ENCODE data around the gene NID1. TPM values are rescaled to one million over a fixed set of nuclear protein-coding genes. Genes with fewer than 3 reads are reported as not detected.
A peak's percentile ranks its signal among the peaks of the same experiment; 100 is the strongest.

Gene NID1
- total RNA-seq, 1 donor from 2014 or later: 107 TPM

DNA sequence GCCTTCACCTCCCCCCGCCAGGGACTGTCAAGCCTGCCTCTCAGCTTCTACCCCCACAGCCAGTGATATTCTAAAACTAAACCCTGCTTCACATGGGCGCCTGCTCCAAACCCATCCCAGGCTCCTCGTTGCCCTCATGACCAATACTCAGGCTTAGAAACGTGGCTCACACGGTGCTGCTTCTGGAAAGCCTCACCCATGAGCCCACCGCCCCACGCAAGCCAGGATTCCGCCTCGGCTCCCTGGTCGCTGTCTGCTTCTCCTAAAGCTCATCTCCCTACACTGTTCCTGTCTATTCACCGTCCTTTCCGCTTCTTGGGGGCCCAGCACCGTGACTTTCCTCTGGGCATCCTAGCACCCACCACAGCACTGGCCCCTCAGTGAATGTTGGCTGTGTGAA lies 72.5 kb downstream of the NID1 start:
- no peak overlapping the region for H3K4me3 ChIP-seq (ENCODE audit: low read length in 3 of 3)
- H3K36me3 ChIP-seq (ENCODE audit: control insufficient read depth in 3 of 3, insufficient read depth in 3 of 3, low read length in 3 of 3): peaks cover 8 to 27% (median 17%) of the 10 kb centered on the region in 3 donors
- H3K27me3 ChIP-seq (ENCODE audit: control insufficient read depth in 3 of 3, insufficient read depth in 3 of 3, low read length in 3 of 3): no peaks in the 10 kb centered on the region
- H3K9ac ChIP-seq (ENCODE audit: low read depth in 1 of 3, low read length in 3 of 3): no peak overlapping the region
- peaks cover 0 to 2% (median 0%) of the 10 kb centered on the region in 3 donors for H3K9me3 ChIP-seq (ENCODE audit: control insufficient read depth in 3 of 3, low read length in 3 of 3)
- H3K4me1 ChIP-seq (ENCODE audit: control insufficient read depth in 3 of 3, insufficient read depth in 3 of 3, low read length in 3 of 3): no peaks in the 10 kb centered on the region
- no peak overlapping the region for H3K27ac ChIP-seq (ENCODE audit: low read depth, low read length)

GRCh38 chr1:235990330-235990795 lies 74.5 kb downstream of the NID1 start:
- no peak overlapping the region for H3K9ac ChIP-seq (ENCODE audit: low read depth in 1 of 3, low read length in 3 of 3)
- H3K9me3 ChIP-seq (ENCODE audit: control insufficient read depth in 3 of 3, low read length in 3 of 3): peaks cover 0 to 2% (median 0%) of the 10 kb centered on the region in 3 donors
- no peaks in the 10 kb centered on the region for H3K4me1 ChIP-seq (ENCODE audit: control insufficient read depth in 3 of 3, insufficient read depth in 3 of 3, low read length in 3 of 3)
- H3K4me3 ChIP-seq (ENCODE audit: low read length in 3 of 3): no peak overlapping the region
- no peaks in the 10 kb centered on the region for H3K27me3 ChIP-seq (ENCODE audit: control insufficient read depth in 3 of 3, insufficient read depth in 3 of 3, low read length in 3 of 3)
- peaks cover 8 to 27% (median 17%) of the 10 kb centered on the region in 3 donors for H3K36me3 ChIP-seq (ENCODE audit: control insufficient read depth in 3 of 3, insufficient read depth in 3 of 3, low read length in 3 of 3)
- H3K27ac ChIP-seq (ENCODE audit: low read depth, low read length): no peak overlapping the region

DNA sequence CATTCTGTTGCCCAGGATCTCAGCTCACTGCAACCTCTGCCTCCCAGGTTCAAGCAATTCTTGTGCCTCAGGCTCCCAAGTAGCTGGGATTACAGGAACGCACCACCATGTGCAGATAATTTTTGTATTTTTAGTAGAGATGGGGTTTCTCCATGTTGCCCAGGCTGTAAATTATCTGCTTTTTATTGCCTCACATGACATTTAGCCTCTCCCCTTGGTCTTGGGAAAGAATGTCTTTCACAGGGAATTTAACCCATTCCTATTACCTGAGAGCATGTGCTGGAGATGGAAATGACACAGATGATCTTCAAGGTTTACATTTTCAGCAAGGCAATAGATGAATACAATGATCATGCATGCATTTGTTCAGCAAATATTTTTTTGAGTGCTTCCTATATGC lies 75.8 kb downstream of the NID1 start:
- H3K9me3 ChIP-seq (ENCODE audit: control insufficient read depth in 3 of 3, low read length in 3 of 3): peaks cover 0 to 2% (median 0%) of the 10 kb centered on the region in 3 donors
- no peaks in the 10 kb centered on the region for H3K27me3 ChIP-seq (ENCODE audit: control insufficient read depth in 3 of 3, insufficient read depth in 3 of 3, low read length in 3 of 3)
- no peak overlapping the region for H3K27ac ChIP-seq (ENCODE audit: low read depth, low read length)
- H3K9ac ChIP-seq (ENCODE audit: low read depth in 1 of 3, low read length in 3 of 3): no peak overlapping the region
- no peak overlapping the region for H3K4me3 ChIP-seq (ENCODE audit: low read length in 3 of 3)
- H3K36me3 ChIP-seq (ENCODE audit: control insufficient read depth in 3 of 3, insufficient read depth in 3 of 3, low read length in 3 of 3): peaks cover 8 to 27% (median 15%) of the 10 kb centered on the region in 3 donors
- H3K4me1 ChIP-seq (ENCODE audit: control insufficient read depth in 3 of 3, insufficient read depth in 3 of 3, low read length in 3 of 3): no peaks in the 10 kb centered on the region

GRCh38 chr1:235986869-235987268 lies 78.0 kb downstream of the NID1 start:
- H3K27me3 ChIP-seq (ENCODE audit: control insufficient read depth in 3 of 3, insufficient read depth in 3 of 3, low read length in 3 of 3): no peaks in the 10 kb centered on the region
- H3K27ac ChIP-seq (ENCODE audit: low read depth, low read length): no peak overlapping the region
- H3K4me3 ChIP-seq (ENCODE audit: low read length in 3 of 3): no peak overlapping the region
- no peak overlapping the region for H3K9ac ChIP-seq (ENCODE audit: low read depth in 1 of 3, low read length in 3 of 3)
- peaks cover 5 to 21% (median 8%) of the 10 kb centered on the region in 3 donors for H3K36me3 ChIP-seq (ENCODE audit: control insufficient read depth in 3 of 3, insufficient read depth in 3 of 3, low read length in 3 of 3)
- peaks cover 0 to 2% (median 0%) of the 10 kb centered on the region in 3 donors for H3K9me3 ChIP-seq (ENCODE audit: control insufficient read depth in 3 of 3, low read length in 3 of 3)
- H3K4me1 ChIP-seq (ENCODE audit: control insufficient read depth in 3 of 3, insufficient read depth in 3 of 3, low read length in 3 of 3): peaks cover 0 to 3% (median 2%) of the 10 kb centered on the region in 3 donors

- H3K36me3 ChIP-seq (ENCODE audit: control insufficient read depth in 3 of 3, insufficient read depth in 3 of 3, low read length in 3 of 3): peaks cover 13 to 19% (median 13%) of the 10 kb centered on the region in 3 donors
- no peaks in the 10 kb centered on the region for H3K9me3 ChIP-seq (ENCODE audit: control insufficient read depth in 3 of 3, low read length in 3 of 3)
- H3K4me1 ChIP-seq (ENCODE audit: control insufficient read depth in 3 of 3, insufficient read depth in 3 of 3, low read length in 3 of 3): peaks cover 0 to 7% (median 2%) of the 10 kb centered on the region in 3 donors
- peak overlapping the region; percentile 57 for H3K27ac ChIP-seq (ENCODE audit: low read depth, low read length)
- no peaks in the 10 kb centered on the region for H3K27me3 ChIP-seq (ENCODE audit: control insufficient read depth in 3 of 3, insufficient read depth in 3 of 3, low read length in 3 of 3)
- no peak overlapping the region for H3K9ac ChIP-seq (ENCODE audit: low read depth in 1 of 3, low read length in 3 of 3)
- no peak overlapping the region for H3K4me3 ChIP-seq (ENCODE audit: low read length in 3 of 3)
These were observed 80.7 kb downstream of the NID1 start for GRCh38 chr1:235984041-235984825.

GRCh38 chr1:235980976-235981375 lies 83.9 kb downstream of the NID1 start:
- H3K9ac ChIP-seq (ENCODE audit: low read depth in 1 of 3, low read length in 3 of 3): no peak overlapping the region
- H3K36me3 ChIP-seq (ENCODE audit: control insufficient read depth in 3 of 3, insufficient read depth in 3 of 3, low read length in 3 of 3): peaks cover 24 to 41% (median 26%) of the 10 kb centered on the region in 3 donors
- H3K4me3 ChIP-seq (ENCODE audit: low read length in 3 of 3): no peak overlapping the region
- H3K27ac ChIP-seq (ENCODE audit: low read depth, low read length): no peak overlapping the region
- no peaks in the 10 kb centered on the region for H3K27me3 ChIP-seq (ENCODE audit: control insufficient read depth in 3 of 3, insufficient read depth in 3 of 3, low read length in 3 of 3)
- H3K4me1 ChIP-seq (ENCODE audit: control insufficient read depth in 3 of 3, insufficient read depth in 3 of 3, low read length in 3 of 3): peaks cover 0 to 7% (median 2%) of the 10 kb centered on the region in 3 donors
- peaks cover 0 to 1% (median 0%) of the 10 kb centered on the region in 3 donors for H3K9me3 ChIP-seq (ENCODE audit: control insufficient read depth in 3 of 3, low read length in 3 of 3)

DNA sequence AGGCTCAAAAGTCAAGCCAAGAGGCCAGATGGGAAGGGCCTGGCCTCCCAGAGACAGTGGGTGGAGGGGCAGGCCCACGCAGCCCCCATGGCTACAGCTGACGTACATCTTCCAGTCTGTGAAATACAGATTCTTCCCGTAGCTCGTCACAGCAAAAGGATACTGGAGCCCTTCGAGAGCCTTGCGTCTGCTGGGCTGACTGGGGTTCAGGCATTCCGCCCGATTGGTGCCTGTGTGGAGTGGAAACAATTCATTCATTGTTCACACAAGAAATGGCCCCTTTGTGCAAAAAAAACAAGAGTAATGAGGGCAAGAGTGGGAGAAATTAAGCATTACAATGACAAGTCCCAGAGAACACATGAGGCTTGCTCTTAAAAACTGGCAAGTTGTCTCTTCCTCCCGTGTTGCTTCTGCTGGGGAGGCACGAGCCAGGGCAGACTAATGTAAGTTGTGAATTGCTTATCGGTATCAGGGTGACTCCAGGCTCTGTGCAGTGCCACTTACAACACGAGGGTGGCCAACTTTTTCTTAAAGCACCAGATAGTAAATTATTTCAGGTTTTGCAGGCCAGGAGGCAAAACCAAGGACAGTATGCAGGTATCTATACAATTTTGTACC lies 85.1 kb downstream of the NID1 start:
- Histone ChIP-seq H3K9me3 (ENCODE audit: control insufficient read depth in 3 of 3, low read length in 3 of 3) (peaks cover 0 to 1% (median 0%) of the 10 kb centered on the region in 3 donors), H3K4me3 (ENCODE audit: low read length in 3 of 3) (no peak overlapping the region), H3K27me3 (ENCODE audit: control insufficient read depth in 3 of 3, insufficient read depth in 3 of 3, low read length in 3 of 3) (no peaks in the 10 kb centered on the region), H3K36me3 (ENCODE audit: control insufficient read depth in 3 of 3, insufficient read depth in 3 of 3, low read length in 3 of 3) (peaks cover 24 to 41% (median 26%) of the 10 kb centered on the region in 3 donors), H3K27ac (ENCODE audit: low read depth, low read length) (no peak overlapping the region), H3K4me1 (ENCODE audit: control insufficient read depth in 3 of 3, insufficient read depth in 3 of 3, low read length in 3 of 3) (peaks cover 0 to 7% (median 2%) of the 10 kb centered on the region in 3 donors), H3K9ac (ENCODE audit: low read depth in 1 of 3, low read length in 3 of 3) (no peak overlapping the region)

GRCh38 chr1:235979176-235979575 lies 85.7 kb downstream of the NID1 start:
- Histone ChIP-seq H3K27me3 (ENCODE audit: control insufficient read depth in 3 of 3, insufficient read depth in 3 of 3, low read length in 3 of 3) (no peaks in the 10 kb centered on the region), H3K27ac (ENCODE audit: low read depth, low read length) (no peak overlapping the region), H3K4me1 (ENCODE audit: control insufficient read depth in 3 of 3, insufficient read depth in 3 of 3, low read length in 3 of 3) (peaks cover 0 to 7% (median 2%) of the 10 kb centered on the region in 3 donors), H3K36me3 (ENCODE audit: control insufficient read depth in 3 of 3, insufficient read depth in 3 of 3, low read length in 3 of 3) (peaks cover 24 to 41% (median 26%) of the 10 kb centered on the region in 3 donors), H3K9ac (ENCODE audit: low read depth in 1 of 3, low read length in 3 of 3) (no peak overlapping the region), H3K9me3 (ENCODE audit: control insufficient read depth in 3 of 3, low read length in 3 of 3) (peaks cover 0 to 1% (median 0%) of the 10 kb centered on the region in 3 donors), H3K4me3 (ENCODE audit: low read length in 3 of 3) (no peak overlapping the region)

DNA sequence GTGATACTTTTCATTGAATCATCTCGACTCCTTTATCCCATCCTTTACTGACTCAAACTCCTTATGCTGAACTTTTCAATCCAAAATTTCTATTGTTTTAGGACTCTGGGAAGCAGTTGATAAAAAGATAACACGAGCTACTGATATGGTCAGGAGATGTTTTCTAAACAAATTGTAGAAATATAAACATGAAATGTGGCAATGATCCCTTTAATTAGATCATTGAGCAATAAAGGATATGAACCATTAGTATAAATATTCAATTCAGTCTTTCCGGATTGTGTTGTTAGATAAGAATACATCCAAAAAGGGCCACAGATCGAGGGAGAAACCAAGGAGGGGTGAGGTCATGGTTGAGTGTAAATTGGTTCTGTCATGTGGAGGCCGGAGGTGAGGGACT lies 88.4 kb downstream of the NID1 start:
- peaks cover 4 to 11% (median 8%) of the 10 kb centered on the region in 3 donors for H3K4me1 ChIP-seq (ENCODE audit: control insufficient read depth in 3 of 3, insufficient read depth in 3 of 3, low read length in 3 of 3)
- peaks cover 0 to 1% (median 0%) of the 10 kb centered on the region in 3 donors for H3K9me3 ChIP-seq (ENCODE audit: control insufficient read depth in 3 of 3, low read length in 3 of 3)
- no peak overlapping the region for H3K4me3 ChIP-seq (ENCODE audit: low read length in 3 of 3)
- no peak overlapping the region for H3K9ac ChIP-seq (ENCODE audit: low read depth in 1 of 3, low read length in 3 of 3)
- H3K36me3 ChIP-seq (ENCODE audit: control insufficient read depth in 3 of 3, insufficient read depth in 3 of 3, low read length in 3 of 3): peaks cover 23 to 42% (median 26%) of the 10 kb centered on the region in 3 donors
- no peaks in the 10 kb centered on the region for H3K27me3 ChIP-seq (ENCODE audit: control insufficient read depth in 3 of 3, insufficient read depth in 3 of 3, low read length in 3 of 3)
- no peak overlapping the region for H3K27ac ChIP-seq (ENCODE audit: low read depth, low read length)

DNA sequence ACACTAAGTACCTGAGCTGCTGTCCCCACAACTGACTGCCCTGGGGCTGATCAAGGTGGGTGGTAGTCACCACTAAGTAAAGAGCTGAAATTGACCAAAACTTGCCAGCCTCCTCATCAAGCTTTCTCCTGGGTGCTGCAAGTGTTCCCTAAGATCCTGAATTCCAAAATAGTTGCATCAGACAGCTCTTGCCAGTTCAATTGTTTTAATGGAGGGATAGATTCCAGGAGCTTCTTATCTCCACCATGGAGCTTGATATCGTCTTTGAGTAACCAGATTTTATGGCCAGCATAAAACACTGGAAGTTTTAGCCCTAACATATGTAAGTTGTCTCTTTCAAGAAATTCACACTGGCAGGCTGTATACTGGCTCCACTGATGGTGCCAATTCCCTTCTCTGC lies 90.3 kb downstream of the NID1 start:
- Histone ChIP-seq H3K9ac (ENCODE audit: low read depth in 1 of 3, low read length in 3 of 3) (no peak overlapping the region), H3K27ac (ENCODE audit: low read depth, low read length) (no peak overlapping the region), H3K36me3 (ENCODE audit: control insufficient read depth in 3 of 3, insufficient read depth in 3 of 3, low read length in 3 of 3) (peaks cover 15 to 30% (median 18%) of the 10 kb centered on the region in 3 donors), H3K9me3 (ENCODE audit: control insufficient read depth in 3 of 3, low read length in 3 of 3) (peaks cover 0 to 1% (median 0%) of the 10 kb centered on the region in 3 donors), H3K4me1 (ENCODE audit: control insufficient read depth in 3 of 3, insufficient read depth in 3 of 3, low read length in 3 of 3) (peaks cover 8 to 12% (median 10%) of the 10 kb centered on the region in 3 donors), H3K27me3 (ENCODE audit: control insufficient read depth in 3 of 3, insufficient read depth in 3 of 3, low read length in 3 of 3) (no peaks in the 10 kb centered on the region), H3K4me3 (ENCODE audit: low read length in 3 of 3) (no peak overlapping the region)
